WTC11 (cell line): ENCODE measurements around the gene FNDC3B. TPM values are rescaled to one million over a fixed set of nuclear protein-coding genes. Genes with fewer than 3 reads are reported as not detected.

Experiments used
- ATAC-seq: fragments of 200-7000 bp; cut with Tn5 transposase; 2 replicates; pipeline ENCODE4 v1.10.0; 2021; ENCODE audit warnings: mild to moderate bottlenecking, moderate library complexity
- CTCF ChIA-PET: fragments of 300-600 bp; sonication (Branson Sonifier 250); formaldehyde crosslinking; loops from one replicate; lab custom pipeline; 2021; ENCODE audit warnings: antibody characterized with exemption; lab: Charles Lee
- POLR2A ChIA-PET: fragments of 350-600 bp; sonication (Branson Sonifier 250); formaldehyde crosslinking; loops from one replicate; lab custom pipeline; 2021; ENCODE audit warnings: antibody characterized with exemption; lab: Charles Lee
- DNase-seq: peaks from one replicate; pipeline ENCODE4 v3.0.0; 2021; ENCODE audit warnings: low spot score
- H3K27ac Mint-ChIP-seq: 2 replicates; pipeline ENCODE4 v1.8.0; 2021; ENCODE audit warnings: mixed read lengths
- H3K27me3 Mint-ChIP-seq: 2 replicates; pipeline ENCODE4 v1.8.0; 2021; ENCODE audit warnings: low read depth, mild to moderate bottlenecking, moderate library complexity, mixed read lengths
- H3K36me3 Mint-ChIP-seq: 2 replicates; pipeline ENCODE4 v1.8.0; 2021; ENCODE audit warnings: mixed read lengths
- H3K4me1 Mint-ChIP-seq: 2 replicates; pipeline ENCODE4 v1.8.0; 2022; ENCODE audit warnings: mixed read lengths
- H3K4me3 Mint-ChIP-seq: 2 replicates; pipeline ENCODE4 v1.8.0; 2021; ENCODE audit warnings: mild to moderate bottlenecking, moderate library complexity, mixed read lengths
- H3K9me3 Mint-ChIP-seq: 2 replicates; pipeline ENCODE4 v1.8.0; 2021; ENCODE audit warnings: mixed read lengths
- AFF4 ChIP-seq: sonication (generic); formaldehyde crosslinking; IDR thresholded peaks from 2 replicates; pipeline ENCODE4 v1.8.1; 2023; ENCODE audit warnings: mild to moderate bottlenecking, missing genetic modification reagents, borderline replicate concordance
- ATF1 ChIP-seq: sonication (generic); formaldehyde crosslinking; IDR thresholded peaks from 2 replicates; pipeline ENCODE4 v1.8.1; 2023; ENCODE audit warnings: mild to moderate bottlenecking, moderate library complexity, missing genetic modification reagents
- ATF6 ChIP-seq: sonication (generic); formaldehyde crosslinking; IDR thresholded peaks from 2 replicates; pipeline ENCODE4 v1.8.1; 2023; ENCODE audit warnings: mild to moderate bottlenecking, missing genetic modification reagents
- CDX4 ChIP-seq: fragments of 250-450 bp; sonication (Bioruptor Pico); IDR thresholded peaks from 2 replicates; pipeline ENCODE4 v1.9.0; 2021; ENCODE audit warnings: moderate library complexity, mild to moderate bottlenecking, inconsistent platforms, borderline replicate concordance
- CREB1 ChIP-seq: sonication (generic); formaldehyde crosslinking; IDR thresholded peaks from 2 replicates; pipeline ENCODE4 v1.8.0; 2023; ENCODE audit warnings: mild to moderate bottlenecking, missing genetic modification reagents
- ELF4 ChIP-seq: sonication (generic); formaldehyde crosslinking; IDR thresholded peaks from 2 replicates; pipeline ENCODE4 v1.8.1; 2022; ENCODE audit warnings: low read depth, mild to moderate bottlenecking, moderate library complexity, missing genetic modification reagents
- EMX1 ChIP-seq: fragments of 250-450 bp; sonication (Bioruptor Pico); IDR thresholded peaks from 2 replicates; pipeline ENCODE4 v1.8.0; 2021; ENCODE audit warnings: mild to moderate bottlenecking
- ESRRA ChIP-seq: sonication (generic); formaldehyde crosslinking; IDR thresholded peaks from 2 replicates; pipeline ENCODE4 v1.8.1; 2022; ENCODE audit warnings: mild to moderate bottlenecking, missing genetic modification reagents, borderline replicate concordance
- FOXP1 ChIP-seq: sonication (generic); formaldehyde crosslinking; IDR thresholded peaks from 2 replicates; pipeline ENCODE4 v1.8.0; 2022; ENCODE audit warnings: missing genetic modification reagents, mild to moderate bottlenecking, moderate library complexity, borderline replicate concordance
- GTF2I ChIP-seq: fragments of 250-450 bp; sonication (Bioruptor Pico); conservative IDR thresholded peaks from 2 replicates; pipeline ENCODE4 v1.4.0; 2021; ENCODE audit warnings: mild to moderate bottlenecking
- HMGA2 ChIP-seq: fragments of 250-450 bp; sonication (Bioruptor Pico); IDR thresholded peaks from 2 replicates; pipeline ENCODE4 v1.4.0; 2021; ENCODE audit warnings: mild to moderate bottlenecking, moderate library complexity
- IRF2 ChIP-seq: sonication (generic); formaldehyde crosslinking; IDR thresholded peaks from 2 replicates; pipeline ENCODE4 v1.8.0; 2022; ENCODE audit warnings: low read depth, missing genetic modification reagents, borderline replicate concordance
- MAX ChIP-seq: sonication (generic); formaldehyde crosslinking; IDR thresholded peaks from 2 replicates; pipeline ENCODE4 v1.8.0; 2022; ENCODE audit warnings: mild to moderate bottlenecking, missing genetic modification reagents
- MYBL2 ChIP-seq: sonication (generic); formaldehyde crosslinking; IDR thresholded peaks from 2 replicates; pipeline ENCODE4 v1.8.1; 2023; ENCODE audit warnings: mild to moderate bottlenecking, moderate library complexity, missing genetic modification reagents
- NFE2L1 ChIP-seq: sonication (generic); formaldehyde crosslinking; IDR thresholded peaks from 2 replicates; pipeline ENCODE4 v1.8.1; 2023; ENCODE audit warnings: missing genetic modification reagents
- OVOL2 ChIP-seq: fragments of 250-450 bp; sonication (Bioruptor Pico); IDR thresholded peaks from 2 replicates; pipeline ENCODE4 v1.9.0; 2021; ENCODE audit warnings: mild to moderate bottlenecking, borderline replicate concordance
- PREB ChIP-seq: sonication (generic); formaldehyde crosslinking; IDR thresholded peaks from 2 replicates; pipeline ENCODE4 v1.8.1; 2022; ENCODE audit warnings: mild to moderate bottlenecking, missing genetic modification reagents, moderate library complexity, borderline replicate concordance
- RELA ChIP-seq: sonication (generic); formaldehyde crosslinking; IDR thresholded peaks from 2 replicates; pipeline ENCODE4 v1.8.1; 2022; ENCODE audit warnings: missing genetic modification reagents, mild to moderate bottlenecking, borderline replicate concordance
- TEAD4 ChIP-seq: sonication (generic); formaldehyde crosslinking; IDR thresholded peaks from 2 replicates; pipeline ENCODE4 v1.8.0; 2022; ENCODE audit warnings: mild to moderate bottlenecking, missing genetic modification reagents
- USF1 ChIP-seq: sonication (generic); formaldehyde crosslinking; IDR thresholded peaks from 2 replicates; pipeline ENCODE4 v1.8.0; 2022; ENCODE audit warnings: mild to moderate bottlenecking, missing genetic modification reagents
- ZNF138 ChIP-seq: sonication (generic); formaldehyde crosslinking; conservative IDR thresholded peaks from 2 replicates; pipeline ENCODE4 v1.8.1; 2022; ENCODE audit warnings: mild to moderate bottlenecking, moderate library complexity, missing genetic modification reagents
- ZNF263 ChIP-seq: sonication (generic); formaldehyde crosslinking; IDR thresholded peaks from 2 replicates; pipeline ENCODE4 v1.8.1; 2022; ENCODE audit warnings: low read depth, mild to moderate bottlenecking, moderate library complexity, missing genetic modification reagents
- ZNF425 ChIP-seq: fragments of 250-450 bp; sonication (Bioruptor Pico); conservative IDR thresholded peaks from 2 replicates; pipeline ENCODE4 v1.9.0; 2021; ENCODE audit warnings: mild to moderate bottlenecking
- ZNF512 ChIP-seq: sonication (generic); formaldehyde crosslinking; IDR thresholded peaks from 2 replicates; pipeline ENCODE4 v1.8.1; 2022; ENCODE audit warnings: missing genetic modification reagents, borderline replicate concordance
- total RNA-seq: library from RNA; stranded (reverse); gene quantifications from 3 replicates; pipeline ENCODE4 v1.2.3, GENCODE V29; 2021

Gene FNDC3B
- total RNA-seq, 1 experiment from 2014 or later = 42.8 TPM

- Mint-ChIP-seq H3K36me3 (no peaks in the 10 kb centered on the region), H3K27ac (peak overlapping the region; percentile 52; the same call in 1 of the 2 replicates), H3K9me3 (no peaks in the 10 kb centered on the region), H3K4me3 (no peak overlapping the region), H3K27me3 (no peaks in the 10 kb centered on the region), H3K4me1 (peaks cover 75% of the 10 kb centered on the region)
- CTCF ChIA-PET = no interaction called here
- TF ChIP-seq MYBL2 (CRISPR knock-in tag) (no peak), ESRRA (CRISPR knock-in tag) (no peak), AFF4 (CRISPR knock-in tag) (no peak), ZNF512 (no peak), GTF2I (CRISPR knock-in tag) (no peak), FOXP1 (CRISPR knock-in tag) (no peak), ATF1 (no peak), CDX4 (CRISPR knock-in tag) (no peak), MAX (no peak), ZNF425 (CRISPR knock-in tag) (no peak), EMX1 (CRISPR knock-in tag) (no peak), PREB (CRISPR knock-in tag) (no peak), ELF4 (no peak), IRF2 (no peak)
- DNase-seq (no peak), ATAC-seq (no peak)
- POLR2A ChIA-PET = no interaction called here
Observed at GRCh38 chr3:172073262-172073915, 34.0 kb downstream of the FNDC3B start.

GRCh38 chr3:172074032-172074431, 34.7 kb downstream of the FNDC3B start:
- POLR2A ChIA-PET = no interaction called here
- H3K27me3 Mint-ChIP-seq = no peaks in the 10 kb centered on the region
- no peaks in the 10 kb centered on the region for H3K36me3 Mint-ChIP-seq
- TF ChIP-seq RELA (CRISPR knock-in tag) = no peak
- TF ChIP-seq OVOL2 (CRISPR knock-in tag) = no peak
- no peak for TF ChIP-seq ZNF263 (CRISPR knock-in tag)
- TF ChIP-seq CREB1 (CRISPR knock-in tag) = no peak
- TF ChIP-seq TEAD4 = no peak
- TF ChIP-seq NFE2L1 (CRISPR knock-in tag) = no peak
- no peak for TF ChIP-seq ATF6 (CRISPR knock-in tag)
- no peak for TF ChIP-seq USF1
- no peak for TF ChIP-seq HMGA2 (CRISPR knock-in tag)
- no peak for TF ChIP-seq ZNF138

More at GRCh38 chr3:172074032-172074431, 34.7 kb downstream of the FNDC3B start:
- no peaks in the 10 kb centered on the region for H3K9me3 Mint-ChIP-seq
- peaks cover 75% of the 10 kb centered on the region for H3K4me1 Mint-ChIP-seq
- ATAC-seq = no peak
- no peak overlapping the region for H3K4me3 Mint-ChIP-seq
- peak overlapping the region; percentile 52 for H3K27ac Mint-ChIP-seq
- CTCF ChIA-PET = no interaction called here
- no peak for DNase-seq
